Measurements from ENCODE around the gene CUX1. TPM values are rescaled to one million over a fixed set of nuclear protein-coding genes. Genes with fewer than 3 reads are reported as not detected.

CUX1 gene
- total RNA-seq, 1 experiment from 2014 or later, result 53.5 TPM

DNA sequence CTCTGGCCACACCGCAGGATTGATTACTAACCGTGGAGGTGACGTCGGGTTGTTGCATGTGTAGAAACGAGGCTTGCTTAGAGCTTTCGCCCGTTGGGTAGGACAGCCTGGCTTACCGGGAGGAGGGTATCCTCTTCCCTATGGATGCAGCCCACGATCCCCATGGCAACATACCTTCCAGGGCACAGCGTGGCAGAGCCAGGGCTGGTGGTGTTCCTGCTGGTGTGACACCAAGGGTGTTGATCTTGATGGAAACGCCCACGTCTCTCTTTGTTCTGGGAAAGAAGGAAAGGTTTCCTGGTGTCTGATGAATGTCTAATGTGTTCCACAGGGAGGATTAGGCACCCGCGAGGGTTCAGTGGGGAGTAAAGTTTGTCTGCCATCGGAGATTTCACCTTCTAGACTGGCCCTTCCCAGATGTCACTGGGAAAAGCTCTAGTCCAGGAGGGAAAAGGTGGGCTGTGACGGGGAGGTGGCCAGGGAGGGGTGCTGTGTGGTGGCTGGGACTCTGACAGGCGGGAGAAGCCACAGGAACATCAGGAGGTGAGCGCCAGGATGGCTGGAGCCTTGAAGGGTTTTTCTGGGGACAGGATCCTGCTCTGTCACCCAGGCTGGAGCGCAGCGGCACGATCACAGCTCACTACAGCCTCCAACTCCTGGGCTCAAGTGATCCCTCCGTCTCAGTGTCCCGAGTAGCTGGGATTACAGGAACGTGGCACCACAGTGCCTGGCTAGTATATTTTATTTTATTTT, 102.1 kb downstream of the CUX1 start:
- Histone ChIP-seq H2BK12ac (ENCODE audit: insufficient read length, low read depth, low read length) (no peak overlapping the region), H3K79me1 (ENCODE audit: insufficient read depth, low read depth, low read length, poor library complexity, severe bottlenecking) (peaks cover 6% of the 10 kb centered on the region), H3K56ac (ENCODE audit: insufficient read length, low read depth, low read length) (no peak overlapping the region), H2AFZ (ENCODE audit: low read length) (no peak overlapping the region), H3K14ac (ENCODE audit: insufficient read depth, low read length) (no peak overlapping the region), H3K4ac (ENCODE audit: low read depth, low read length) (no peak overlapping the region), H2AK5ac (ENCODE audit: insufficient read length, low read length) (no peak overlapping the region), H3K4me2 (ENCODE audit: insufficient read depth, insufficient read length, low read length) (no peak overlapping the region), H3T11ph (ENCODE audit: low read length) (no peak overlapping the region), H3K27ac (ENCODE audit: insufficient read length, low read depth, low read length) (no peak overlapping the region), H4K8ac (replicated peaks; ENCODE audit: insufficient read length, low read depth, low read length) (no peak overlapping the region), H3K23me2 (ENCODE audit: insufficient read length, low read depth, low read length, poor library complexity, severe bottlenecking) (no peaks in the 10 kb centered on the region), H3K4me1 (ENCODE audit: insufficient read depth, low read length) (0 out of 2 replicates have a peak, but pooled peaks cover 2% of the 10 kb centered on the region), H4K91ac (ENCODE audit: insufficient read length, low read depth, low read length) (no peak overlapping the region), H2BK5ac (ENCODE audit: insufficient read length, low read length) (no peak overlapping the region), H3K9me3 (ENCODE audit: control insufficient read depth, low read depth, low read length) (no peaks in the 10 kb centered on the region), H2BK120ac (ENCODE audit: low read depth, low read length, poor library complexity, severe bottlenecking) (no peak overlapping the region), H3K27me3 (ENCODE audit: insufficient read depth, low read length) (no peaks in the 10 kb centered on the region), H3K23ac (ENCODE audit: insufficient read length, low read depth, low read length) (no peak overlapping the region), H2BK15ac (ENCODE audit: low read depth, low read length) (no peak overlapping the region), H4K20me1 (ENCODE audit: control insufficient read depth, insufficient read depth, insufficient read length) (peaks cover 4% of the 10 kb centered on the region), H2BK20ac (ENCODE audit: low read depth, low read length, poor library complexity, severe bottlenecking) (no peak overlapping the region), H3K18ac (ENCODE audit: insufficient read length, low read depth, low read length) (no peak overlapping the region), H3K79me2 (ENCODE audit: insufficient read depth, low read length) (peaks cover 6% of the 10 kb centered on the region; the same call in 1 of the 2 replicates), H4K5ac (ENCODE audit: insufficient read length, low read depth, low read length) (no peak overlapping the region), H3K9ac (ENCODE audit: extremely low read depth, insufficient read length, low read length) (no peak overlapping the region)
- Mint-ChIP-seq H3K9me3 (no peaks in the 10 kb centered on the region; a peak in 1 of 5 replicates), H3K27ac (peak overlapping the region; percentile 24 to 79 (median 50); a peak in 4 of 7 replicates), H3K4me1 (peaks cover 26 to 29% of the 10 kb centered on the region in 2 experiments), H3K36me3 (ENCODE audit: insufficient read depth in 1 of 3, low read depth in 3 of 3) (peaks cover 8 to 47% (median 39%) of the 10 kb centered on the region in 3 experiments; a peak in 6 of 7 replicates), H3K27me3 (ENCODE audit: low read depth) (no peaks in the 10 kb centered on the region; the same call in 1 of the 2 replicates), H3K4me3 (no peak overlapping the region)
- no peak for DNase-seq
- no CpG with 5 or more reads among the region's 24 CpGs for WGBS (ENCODE audit: extremely low coverage, insufficient read length, low lambda C conversion rate)
- TF ChIP-seq, protein P1, sequence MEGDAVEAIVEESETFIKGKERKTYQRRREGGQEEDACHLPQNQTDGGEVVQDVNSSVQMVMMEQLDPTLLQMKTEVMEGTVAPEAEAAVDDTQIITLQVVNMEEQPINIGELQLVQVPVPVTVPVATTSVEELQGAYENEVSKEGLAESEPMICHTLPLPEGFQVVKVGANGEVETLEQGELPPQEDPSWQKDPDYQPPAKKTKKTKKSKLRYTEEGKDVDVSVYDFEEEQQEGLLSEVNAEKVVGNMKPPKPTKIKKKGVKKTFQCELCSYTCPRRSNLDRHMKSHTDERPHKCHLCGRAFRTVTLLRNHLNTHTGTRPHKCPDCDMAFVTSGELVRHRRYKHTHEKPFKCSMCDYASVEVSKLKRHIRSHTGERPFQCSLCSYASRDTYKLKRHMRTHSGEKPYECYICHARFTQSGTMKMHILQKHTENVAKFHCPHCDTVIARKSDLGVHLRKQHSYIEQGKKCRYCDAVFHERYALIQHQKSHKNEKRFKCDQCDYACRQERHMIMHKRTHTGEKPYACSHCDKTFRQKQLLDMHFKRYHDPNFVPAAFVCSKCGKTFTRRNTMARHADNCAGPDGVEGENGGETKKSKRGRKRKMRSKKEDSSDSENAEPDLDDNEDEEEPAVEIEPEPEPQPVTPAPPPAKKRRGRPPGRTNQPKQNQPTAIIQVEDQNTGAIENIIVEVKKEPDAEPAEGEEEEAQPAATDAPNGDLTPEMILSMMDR (conservative IDR thresholded peaks at IDR 0.05), result no peak

Measured in H9 (cell line).